Hepatocyte (in vitro differentiated cells): Measurements from ENCODE around the gene IFT122. TPM values are rescaled to one million over a fixed set of nuclear protein-coding genes. Genes with fewer than 3 reads are reported as not detected.

ENCODE experiments used
- DNase-seq: peaks from one replicate; pipeline ENCODE4 v3.0.0-alpha.2; 2016; ENCODE audit warnings: low spot score
- H2AFZ ChIP-seq: fragments of 200-600 bp; sonication (generic); 2 replicates; pipeline ENCODE4 v1.6.0; 2016; ENCODE audit warnings: antibody characterized with exemption, mild to moderate bottlenecking
- H3K27ac ChIP-seq: fragments of 200-600 bp; sonication (generic); 2 replicates; pipeline ENCODE4 v1.5.1; 2016; ENCODE audit warnings: mild to moderate bottlenecking
- H3K27me3 ChIP-seq: fragments of 200-600 bp; sonication (generic); 2 replicates; pipeline ENCODE4 v1.6.1; 2016
- H3K36me3 ChIP-seq: fragments of 200-600 bp; sonication (generic); replicated peaks from 2 replicates; pipeline ENCODE4 v1.5.1; 2016; ENCODE audit warnings: low read depth; ENCODE audit not compliant: insufficient read depth
- H3K4me1 ChIP-seq: fragments of 200-600 bp; sonication (generic); 2 replicates; pipeline ENCODE4 v1.5.1; 2016; ENCODE audit warnings: mild to moderate bottlenecking, moderate library complexity; ENCODE audit not compliant: insufficient read depth
- H3K4me2 ChIP-seq: fragments of 200-600 bp; sonication (generic); 2 replicates; pipeline ENCODE4 v1.6.0; 2016
- H3K4me3 ChIP-seq: fragments of 200-600 bp; sonication (generic); 2 replicates; pipeline ENCODE4 v1.5.1; 2016; ENCODE audit warnings: mild to moderate bottlenecking
- H3K79me2 ChIP-seq: fragments of 200-600 bp; sonication (generic); 2 replicates; pipeline ENCODE4 v1.6.0; 2017; ENCODE audit warnings: mild to moderate bottlenecking
- H3K9me2 ChIP-seq: fragments of 200-600 bp; sonication (generic); replicated peaks from 2 replicates; pipeline ENCODE4 v1.6.0; 2017; ENCODE audit warnings: mild to moderate bottlenecking; ENCODE audit not compliant: insufficient read depth
- H3K9me3 ChIP-seq: fragments of 200-600 bp; sonication (generic); 2 replicates; pipeline ENCODE4 v1.5.1; 2016; ENCODE audit warnings: low read depth, mild to moderate bottlenecking
- H4K20me1 ChIP-seq: fragments of 200-600 bp; sonication (generic); 2 replicates; pipeline ENCODE4 v1.6.0; 2016; ENCODE audit warnings: mild to moderate bottlenecking; ENCODE audit not compliant: insufficient read depth, poor library complexity, severe bottlenecking
- CTCF ChIP-seq: fragments of 200-600 bp; sonication (generic); IDR thresholded peaks from 2 replicates; pipeline ENCODE4 v1.5.1; 2016; ENCODE audit warnings: antibody characterized with exemption, mild to moderate bottlenecking; ENCODE audit not compliant: poor library complexity
- EZH2 ChIP-seq: fragments of 200-600 bp; sonication (generic); IDR thresholded peaks from 2 replicates; pipeline ENCODE4 v1.6.1; 2016; ENCODE audit warnings: antibody characterized with exemption, mild to moderate bottlenecking, borderline replicate concordance
- EZH2phosphoT487 ChIP-seq: fragments of 200-600 bp; sonication (generic); IDR thresholded peaks from one replicate; pipeline ENCODE4 v1.6.1; 2018; ENCODE audit warnings: antibody characterized with exemption, mild to moderate bottlenecking, low read depth, moderate library complexity; ENCODE audit not compliant: unreplicated experiment, severe bottlenecking
- WGBS: methylation state at CpG from one replicate; pipeline ENCODE4 v1.1.6; 2016; ENCODE audit warnings: low lambda C conversion rate; ENCODE audit errors: missing lambda C conversion rate; 5-methylcytosine and 5-hydroxymethylcytosine counted together
- polyA plus RNA-seq: library from polyadenylated mRNA; unstranded; fragments of >200 nt; fragmentation: Nextera tagmentation; extraction: Ambion mirVana; gene quantifications from 2 replicates; pipeline ENCODE4 v1.2.1, GENCODE V29; 2016
- total RNA-seq: library from RNA; depleted of rRNA; stranded (reverse); fragments of >200 nt; gene quantifications from 2 replicates; pipeline ENCODE4 v1.2.3, GENCODE V29; 2014

IFT122 gene
- total and polyA plus RNA-seq, 2 experiments from 2014 or later, result 11.4 to 14.6 TPM

- peaks cover 9% of the 10 kb centered on the region for H3K79me2 ChIP-seq
- no peaks in the 10 kb centered on the region for H3K27me3 ChIP-seq
- H3K4me2 ChIP-seq, result no peak overlapping the region
- no peaks in the 10 kb centered on the region for H3K9me3 ChIP-seq
- WGBS, result 52% methylated on average over 5 of the region's 5 CpGs
- H3K27ac ChIP-seq, result peak overlapping the region; percentile 8
- H3K4me3 ChIP-seq, result no peak overlapping the region
- no peaks in the 10 kb centered on the region for H3K36me3 ChIP-seq
- DNase-seq, result no peak
- TF ChIP-seq CTCF (no peak), EZH2phosphoT487 (no peak), EZH2 (no peak)
- H2AFZ ChIP-seq, result no peak overlapping the region
- no peaks in the 10 kb centered on the region for H3K9me2 ChIP-seq
- H4K20me1 ChIP-seq, result no peaks in the 10 kb centered on the region
- peaks cover 20% of the 10 kb centered on the region for H3K4me1 ChIP-seq
Measured at GRCh38 chr3:129449279-129450115, 9.5 kb downstream of the IFT122 start.

- Histone ChIP-seq H3K27me3 (no peaks in the 10 kb centered on the region), H3K79me2 (peaks cover 2% of the 10 kb centered on the region), H2AFZ (no peak overlapping the region), H3K36me3 (no peaks in the 10 kb centered on the region), H3K9me2 (no peaks in the 10 kb centered on the region), H4K20me1 (no peaks in the 10 kb centered on the region), H3K4me1 (peaks cover 5% of the 10 kb centered on the region), H3K4me3 (no peak overlapping the region), H3K27ac (no peak overlapping the region), H3K4me2 (no peak overlapping the region), H3K9me3 (no peaks in the 10 kb centered on the region)
- no peak for DNase-seq
- WGBS, result 84% methylated on average over 1 of the region's 1 CpG
- TF ChIP-seq EZH2 (no peak), EZH2phosphoT487 (no peak), CTCF (no peak)
Measured at GRCh38 chr3:129453732-129454131, 13.7 kb downstream of the IFT122 start.

GRCh38 chr3:129460155-129460554 lies 20.1 kb downstream of the IFT122 start:
- Histone ChIP-seq H3K27ac (no peak overlapping the region), H4K20me1 (no peaks in the 10 kb centered on the region), H3K9me2 (no peaks in the 10 kb centered on the region), H3K9me3 (no peaks in the 10 kb centered on the region), H3K27me3 (no peaks in the 10 kb centered on the region), H3K4me2 (no peak overlapping the region), H3K79me2 (no peaks in the 10 kb centered on the region), H3K4me3 (no peak overlapping the region), H2AFZ (no peak overlapping the region), H3K4me1 (peaks cover 7% of the 10 kb centered on the region), H3K36me3 (no peaks in the 10 kb centered on the region)
- no peak for DNase-seq
- 91% methylated on average over 3 of the region's 3 CpGs for WGBS
- TF ChIP-seq EZH2phosphoT487 (no peak), EZH2 (no peak), CTCF (no peak)
